Fibroblast of upper back skin (primary cell): ENCODE results near the gene SNX7.

Experiments used
- DNase-seq: peaks from one replicate; pipeline ENCODE4 v3.0.0-alpha.2; 2013

The SNX7 gene

DNA sequence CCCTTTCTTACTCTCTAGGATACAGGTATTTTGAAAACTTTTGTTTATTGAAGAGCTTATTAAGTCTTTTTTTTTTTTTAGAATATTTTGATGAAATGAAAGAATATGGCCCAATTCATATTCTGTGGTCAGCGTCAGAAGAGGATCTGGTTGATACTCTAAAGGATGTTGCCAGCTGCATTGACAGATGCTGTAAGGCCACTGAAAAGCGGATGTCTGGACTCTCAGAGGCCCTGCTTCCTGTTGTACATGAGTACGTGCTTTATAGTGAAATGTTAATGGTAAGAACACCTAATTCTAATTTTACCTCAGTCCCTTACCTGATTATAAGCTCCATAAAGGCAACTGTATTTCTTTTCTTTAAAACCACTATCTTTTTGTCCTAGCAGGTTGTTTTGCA is 37.1 kb downstream of the SNX7 start:
- DNase-seq, result no peak

DNA sequence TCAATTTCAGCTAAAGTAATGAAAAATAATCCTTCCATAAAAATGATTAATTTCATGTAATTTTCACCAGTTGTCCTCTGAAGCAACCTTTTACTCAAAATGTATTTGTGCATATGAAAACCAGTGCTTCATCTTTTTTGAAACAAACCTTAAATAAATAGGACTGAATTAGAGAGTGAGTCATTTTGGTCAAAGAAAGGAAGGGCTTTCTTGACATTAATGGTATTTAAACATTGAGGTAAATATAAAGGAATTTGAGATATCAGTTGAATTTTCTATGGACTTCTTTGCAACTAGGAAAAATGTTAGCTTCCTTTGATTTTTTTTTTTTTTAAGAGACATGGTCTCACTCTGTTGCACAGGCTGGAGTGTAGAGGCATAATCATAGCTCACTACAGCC is 38.7 kb downstream of the SNX7 start:
- peak; percentile 38 for DNase-seq

- peak; percentile 63 for DNase-seq
Measured at GRCh38 chr1:98702976-98703375, 41.5 kb downstream of the SNX7 start.

DNA sequence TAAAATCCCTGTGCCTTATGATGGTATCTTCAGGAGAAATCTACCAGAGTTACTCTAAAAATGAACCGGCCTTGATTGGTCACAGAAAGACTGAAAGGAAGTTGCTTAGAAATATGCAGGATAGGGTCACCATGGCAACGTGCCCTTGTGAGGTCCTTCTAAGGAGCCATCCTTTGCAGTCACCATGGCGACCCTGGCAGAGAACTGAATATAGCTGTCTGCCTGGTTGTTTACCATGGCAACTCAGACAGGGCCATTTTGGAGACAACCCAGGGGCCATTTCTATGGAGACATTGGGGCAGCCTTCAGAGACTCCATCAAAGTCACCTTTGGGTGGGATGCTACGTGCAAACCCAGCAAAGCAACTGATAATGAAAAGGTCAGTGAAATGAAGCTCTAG is 43.0 kb downstream of the SNX7 start:
- peak; percentile 35 for DNase-seq

- DNase-seq, result no peak
Measured at GRCh38 chr1:98704971-98705370, 43.5 kb downstream of the SNX7 start.

DNA sequence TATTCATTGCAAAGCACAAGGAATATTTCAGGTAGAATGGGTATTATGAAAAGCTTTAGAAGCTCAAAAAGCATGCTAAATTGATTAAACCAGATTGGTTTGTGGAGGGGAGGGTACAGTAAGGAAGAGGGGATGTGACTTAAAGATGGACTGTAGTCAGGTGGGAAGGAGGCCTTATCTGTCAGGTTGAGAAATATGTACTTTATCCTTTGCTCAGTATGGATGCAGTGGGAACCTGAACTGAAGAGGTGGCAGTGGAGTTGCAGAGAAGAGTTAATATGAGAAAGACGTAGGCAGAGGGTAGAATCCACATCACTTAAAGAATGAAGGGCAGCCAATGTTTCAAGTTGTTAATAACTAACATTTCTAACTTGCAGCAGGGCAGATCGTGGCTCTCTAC is 44.1 kb downstream of the SNX7 start:
- no peak for DNase-seq

GRCh38 chr1:98706173-98706843 is 44.8 kb downstream of the SNX7 start:
- DNase-seq, result peak; percentile 65

DNA sequence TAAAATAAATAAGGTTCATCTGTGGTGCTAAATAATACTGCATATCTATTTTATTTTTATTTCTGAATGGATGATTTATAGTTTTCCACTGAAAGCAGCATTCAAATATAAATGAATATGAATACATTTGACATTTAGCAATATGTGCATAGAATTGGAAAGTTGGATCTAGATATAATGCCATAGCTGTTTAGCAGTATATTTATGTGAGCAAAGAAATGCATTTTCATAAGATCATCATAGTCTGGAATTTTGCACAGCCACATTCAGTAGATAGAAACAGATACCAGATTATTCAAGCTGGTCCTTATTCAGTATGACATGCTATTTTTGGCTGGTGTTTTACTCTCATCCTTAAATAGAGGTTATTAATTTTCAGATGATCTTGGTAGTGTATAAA is 46.0 kb downstream of the SNX7 start:
- no peak for DNase-seq

- DNase-seq, result no peak
Measured at GRCh38 chr1:98709906-98710305, 48.4 kb downstream of the SNX7 start.

- DNase-seq, result no peak
Measured at GRCh38 chr1:98723574-98723973, 62.1 kb downstream of the SNX7 start.

- no peak for DNase-seq
Measured at GRCh38 chr1:98732985-98733781, 71.7 kb downstream of the SNX7 start.

DNA sequence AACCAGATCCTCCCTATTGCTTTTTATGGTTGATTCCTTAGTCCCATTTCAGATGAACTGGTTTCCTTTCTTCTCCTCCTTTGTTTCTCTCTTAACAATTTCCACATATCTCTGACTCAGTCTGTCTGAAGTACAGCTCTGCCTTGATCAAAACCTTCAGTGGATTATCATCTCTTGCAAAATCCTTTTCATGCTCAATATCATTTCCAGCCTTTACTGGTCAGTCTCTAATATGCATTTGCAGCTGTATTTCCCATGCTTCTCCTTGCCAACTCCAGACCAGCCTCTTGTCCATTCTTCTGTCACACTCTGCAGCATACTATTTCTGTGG is 72.2 kb downstream of the SNX7 start:
- no peak for DNase-seq

DNA sequence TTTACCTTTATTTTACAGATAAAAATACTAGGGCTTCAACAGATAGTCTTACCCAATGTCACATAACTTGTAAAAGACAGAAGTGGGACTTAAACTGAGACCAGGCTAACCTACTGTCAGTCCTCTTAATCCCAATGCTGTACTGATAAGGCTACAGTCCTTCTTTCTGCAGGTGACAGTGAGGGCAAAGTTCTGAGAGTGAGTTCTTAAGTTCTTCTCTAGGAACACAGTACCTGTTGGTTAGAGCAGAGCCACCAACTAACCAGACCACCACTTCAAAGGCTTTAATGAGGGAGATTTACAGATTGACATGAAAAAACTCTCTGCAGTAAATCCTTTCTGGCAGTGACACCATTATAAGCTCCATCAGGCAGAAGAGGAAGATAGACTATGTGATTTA is 74.2 kb downstream of the SNX7 start:
- no peak for DNase-seq

DNA sequence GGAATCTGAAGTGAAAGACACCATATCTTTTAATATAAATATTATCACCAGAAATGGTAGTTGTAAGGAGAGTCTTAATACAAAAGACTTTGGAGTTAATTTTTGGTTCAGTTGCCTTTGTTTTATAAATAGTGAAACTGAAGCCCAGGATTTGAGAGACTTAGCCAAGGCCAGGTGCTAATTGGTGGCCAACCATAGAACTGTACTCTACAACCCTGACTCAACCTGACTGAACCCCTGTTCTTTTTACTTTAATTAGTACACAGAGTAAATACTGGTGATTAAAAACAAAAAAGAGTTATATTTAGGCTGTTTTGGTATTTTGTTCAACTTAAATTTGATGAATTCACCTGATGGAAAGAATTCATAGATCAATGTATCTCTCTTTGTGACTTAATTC is 76.3 kb downstream of the SNX7 start:
- no peak for DNase-seq

- DNase-seq, result no peak
Measured at GRCh38 chr1:98739762-98740161, 78.2 kb downstream of the SNX7 start.

- DNase-seq, result no peak
Measured at GRCh38 chr1:98741164-98741563, 79.6 kb downstream of the SNX7 start.

DNA sequence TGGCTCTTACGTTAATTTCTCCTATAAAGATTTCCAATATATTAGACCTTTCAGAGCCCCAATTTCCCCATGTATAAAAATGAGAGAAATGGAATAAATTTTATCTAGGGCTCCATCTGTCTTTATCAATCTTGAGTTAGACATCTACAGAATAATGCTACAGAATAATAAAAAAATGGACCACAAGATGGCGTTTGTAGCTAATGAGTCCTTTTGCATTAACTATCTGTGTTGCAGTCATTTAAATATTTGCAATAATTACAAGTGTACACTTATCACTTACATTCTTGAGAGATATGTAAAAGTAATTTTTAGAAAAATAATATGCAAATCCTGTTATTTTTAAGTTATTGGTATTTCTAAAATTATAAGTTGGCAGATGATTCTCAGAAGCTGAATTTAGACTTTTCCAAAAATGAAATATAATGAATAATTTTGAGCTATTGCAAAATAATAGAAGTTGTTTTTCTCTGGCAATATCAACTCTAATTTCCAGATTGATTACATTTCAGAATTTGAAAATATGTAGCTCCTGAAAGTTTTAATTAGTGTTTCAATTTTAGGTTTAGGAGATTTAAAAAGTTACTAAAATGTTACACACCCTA is 87.7 kb downstream of the SNX7 start:
- peak; percentile 2 for DNase-seq

DNA sequence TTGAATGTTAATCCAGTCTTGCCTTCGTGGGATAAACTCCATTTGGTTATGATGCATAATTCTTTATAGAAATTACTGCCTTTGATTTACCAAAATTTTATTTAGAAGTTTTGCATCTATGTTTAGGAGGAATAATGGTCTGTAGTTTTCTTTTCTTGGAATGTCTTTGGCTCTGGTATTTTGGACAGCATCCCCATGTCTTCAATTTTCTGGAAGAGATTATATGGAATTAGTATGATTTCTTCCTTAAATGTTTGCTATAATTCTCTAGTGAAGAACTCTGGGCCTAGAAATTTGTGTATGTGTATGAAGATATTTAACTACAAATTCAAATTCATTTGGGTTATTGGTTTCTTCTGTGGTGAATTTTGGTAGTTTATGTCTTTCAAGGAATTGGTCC is 92.7 kb downstream of the SNX7 start:
- no peak for DNase-seq

DNA sequence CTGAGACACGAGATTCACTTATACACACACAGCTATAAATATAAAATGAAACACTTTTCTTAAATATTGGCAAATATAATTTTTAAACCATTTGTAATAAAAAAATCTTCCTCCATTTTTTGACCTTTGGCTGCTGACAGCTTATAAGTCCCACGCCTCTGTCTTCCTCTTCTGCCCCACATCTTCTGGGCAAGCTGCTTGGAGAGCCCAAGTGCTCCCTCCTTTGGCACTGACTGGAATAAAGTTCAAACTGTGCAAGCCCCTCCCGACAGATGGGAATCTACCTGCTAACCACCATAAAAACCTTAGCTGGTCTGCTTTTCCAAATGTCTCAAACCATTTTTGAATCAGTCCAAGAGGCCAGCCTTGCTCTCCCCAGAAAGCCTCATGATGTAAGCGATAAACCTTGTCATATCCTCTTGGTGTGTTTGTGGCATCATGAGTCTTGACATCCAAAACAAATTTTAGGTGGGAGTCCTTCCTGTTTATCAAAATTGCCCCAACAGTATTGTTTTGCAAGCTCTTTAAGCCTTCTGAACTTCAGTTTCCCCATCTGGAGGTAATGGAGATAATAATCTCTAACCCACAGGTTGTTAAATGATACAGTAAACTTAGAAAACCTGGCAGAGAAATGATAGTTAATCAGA is 99.8 kb downstream of the SNX7 start:
- DNase-seq, result no peak

DNA sequence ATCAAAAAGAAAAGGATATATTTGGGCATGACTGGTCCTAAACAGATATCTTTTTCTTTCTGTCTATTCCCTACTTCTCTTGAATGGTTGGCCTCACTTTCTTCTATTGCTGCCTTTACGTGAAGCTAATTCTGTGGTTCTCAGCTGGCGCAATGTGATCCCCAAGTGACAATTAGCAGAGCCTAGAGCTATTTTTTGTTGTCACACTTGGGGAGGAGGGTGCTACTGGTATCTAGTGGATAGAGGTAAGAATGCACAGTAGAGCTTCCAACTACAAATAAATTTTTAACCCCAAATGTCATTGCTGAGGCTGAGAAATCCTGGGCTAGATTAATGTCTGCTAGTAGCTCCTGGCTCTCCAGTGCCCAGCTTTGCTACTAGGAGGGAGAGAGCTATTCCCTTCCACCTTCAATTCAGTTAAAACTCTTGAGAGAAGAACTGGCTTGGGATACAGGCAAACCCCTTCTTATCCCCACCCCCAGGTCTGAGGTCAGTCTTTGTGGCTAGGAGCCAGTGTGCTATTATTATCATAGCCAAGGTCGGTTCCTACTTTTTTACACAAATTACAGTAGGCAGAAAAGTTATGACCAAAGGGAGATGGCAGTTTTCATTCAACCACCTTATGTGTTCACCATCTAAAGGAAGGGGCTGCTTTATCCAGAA is 102.1 kb downstream of the SNX7 start:
- DNase-seq, result peak; percentile 2

DNA sequence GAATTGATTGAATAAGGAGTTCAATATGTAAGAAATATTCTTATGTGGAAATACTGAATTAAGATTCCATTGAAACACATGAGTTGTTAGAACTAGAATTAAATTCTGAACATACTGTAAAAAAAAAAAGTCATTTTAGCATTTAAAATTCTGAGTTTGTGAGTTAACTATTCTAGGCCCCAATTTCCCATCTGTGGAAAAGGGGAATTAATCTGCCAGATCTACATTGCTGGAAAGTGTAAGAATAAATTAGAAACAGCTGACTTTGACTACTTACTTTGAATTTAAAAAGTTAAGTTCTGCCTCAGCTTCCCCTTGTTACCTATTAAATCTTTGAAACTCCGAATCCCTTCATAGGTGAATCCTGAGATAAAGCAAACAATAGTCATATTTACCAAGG is 103.0 kb downstream of the SNX7 start:
- DNase-seq, result no peak

- no peak for DNase-seq
Measured at GRCh38 chr1:98766255-98766654, 104.7 kb downstream of the SNX7 start.

GRCh38 chr1:98769162-98769561 is 107.6 kb downstream of the SNX7 start:
- DNase-seq, result no peak
